ENCODE data around the gene ENTPD8. TPM values are rescaled to one million over a fixed set of nuclear protein-coding genes. Genes with fewer than 3 reads are reported as not detected.

The ENTPD8 gene
- polyA plus RNA-seq, 3 donors: not detected

GRCh38 chr9:137406085-137406760, 34.9 kb downstream of the ENTPD8 start:
- Histone ChIP-seq H2AFZ (ENCODE audit: insufficient read depth, low read depth, low read length, poor library complexity, severe bottlenecking) (no peak overlapping the region), H3K4me2 (replicated peaks; ENCODE audit: extremely low read depth, low read length, poor library complexity, severe bottlenecking) (no peak overlapping the region), H3K36me3 (replicated peaks in 1 of 2; ENCODE audit: control insufficient read depth in 1 of 2, insufficient read depth in 2 of 2, low read length in 2 of 2) (no peaks in the 10 kb centered on the region), H3K4me3 (replicated peaks in 1 of 3; ENCODE audit: low read depth in 2 of 3, low read length in 3 of 3) (no peak overlapping the region), H4K20me1 (ENCODE audit: insufficient read depth, low read length) (peaks cover 34% of the 10 kb centered on the region), H3K27ac (ENCODE audit: low read depth in 1 of 2, low read length in 2 of 2) (no peak overlapping the region), H3K27me3 (ENCODE audit: control insufficient read depth in 2 of 2, insufficient read depth in 2 of 2, low read length in 2 of 2) (peaks cover 7 to 27% of the 10 kb centered on the region in 2 donors), H3K9ac (ENCODE audit: insufficient read depth, low read length, poor library complexity, severe bottlenecking) (no peak overlapping the region), H3K9me3 (replicated peaks in 1 of 2; ENCODE audit: control insufficient read depth in 1 of 2, insufficient read depth in 1 of 2, low read length in 2 of 2) (peaks cover 9 to 21% of the 10 kb centered on the region in 2 donors), H3K4me1 (ENCODE audit: control insufficient read depth in 1 of 2, insufficient read depth in 2 of 2, low read length in 2 of 2) (peaks cover 6% of the 10 kb centered on the region in 2 donors), H3K79me2 (ENCODE audit: insufficient read depth, low read length) (no peaks in the 10 kb centered on the region)
- intact Hi-C loops (cut with micrococcal nuclease): loop anchor here (2.0 to 5.0 kb wide), 3 partner anchors 79 to 111 kb away; no protein-coding TSS in a partner anchor
- DNase-seq: no peak
- peak overlapping the region in 1 of 2 donors; percentile 75 for H3K4me3 Mint-ChIP-seq
- peaks cover 8% of the 10 kb centered on the region for H3K4me1 Mint-ChIP-seq
- TF ChIP-seq, protein P1, sequence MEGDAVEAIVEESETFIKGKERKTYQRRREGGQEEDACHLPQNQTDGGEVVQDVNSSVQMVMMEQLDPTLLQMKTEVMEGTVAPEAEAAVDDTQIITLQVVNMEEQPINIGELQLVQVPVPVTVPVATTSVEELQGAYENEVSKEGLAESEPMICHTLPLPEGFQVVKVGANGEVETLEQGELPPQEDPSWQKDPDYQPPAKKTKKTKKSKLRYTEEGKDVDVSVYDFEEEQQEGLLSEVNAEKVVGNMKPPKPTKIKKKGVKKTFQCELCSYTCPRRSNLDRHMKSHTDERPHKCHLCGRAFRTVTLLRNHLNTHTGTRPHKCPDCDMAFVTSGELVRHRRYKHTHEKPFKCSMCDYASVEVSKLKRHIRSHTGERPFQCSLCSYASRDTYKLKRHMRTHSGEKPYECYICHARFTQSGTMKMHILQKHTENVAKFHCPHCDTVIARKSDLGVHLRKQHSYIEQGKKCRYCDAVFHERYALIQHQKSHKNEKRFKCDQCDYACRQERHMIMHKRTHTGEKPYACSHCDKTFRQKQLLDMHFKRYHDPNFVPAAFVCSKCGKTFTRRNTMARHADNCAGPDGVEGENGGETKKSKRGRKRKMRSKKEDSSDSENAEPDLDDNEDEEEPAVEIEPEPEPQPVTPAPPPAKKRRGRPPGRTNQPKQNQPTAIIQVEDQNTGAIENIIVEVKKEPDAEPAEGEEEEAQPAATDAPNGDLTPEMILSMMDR (IDR thresholded peaks at IDR 0.05): no peak
- H3K36me3 Mint-ChIP-seq: peaks cover 14 to 19% of the 10 kb centered on the region in 2 donors
- peaks cover 23 to 48% (median 30%) of the 10 kb centered on the region in 3 donors for H3K27me3 Mint-ChIP-seq (ENCODE audit: low read depth in 3 of 3)
- no peak overlapping the region for H3K27ac Mint-ChIP-seq
- peaks cover 12 to 24% (median 20%) of the 10 kb centered on the region in 7 donors for H3K9me3 Mint-ChIP-seq
- WGBS (ENCODE audit: insufficient coverage): 93% methylated on average over 11 of the region's 20 CpGs

GRCh38 chr9:137405677-137406081, 35.5 kb downstream of the ENTPD8 start:
- Mint-ChIP-seq H3K27ac (peak overlapping the region in 3 of 7 donors; percentile 23 to 63 (median 23)), H3K4me3 (peak overlapping the region in 1 of 2 donors; percentile 75), H3K4me1 (peaks cover 8% of the 10 kb centered on the region), H3K27me3 (ENCODE audit: low read depth in 3 of 3) (peaks cover 22 to 43% (median 28%) of the 10 kb centered on the region in 3 donors), H3K36me3 (peaks cover 14 to 21% of the 10 kb centered on the region in 2 donors), H3K9me3 (peaks cover 15 to 29% (median 22%) of the 10 kb centered on the region in 7 donors)
- intact Hi-C loops (cut with micrococcal nuclease): loop anchor here (2.0 to 5.0 kb wide), 3 partner anchors 78 to 111 kb away; no protein-coding TSS in a partner anchor
- Histone ChIP-seq H3K4me2 (replicated peaks; ENCODE audit: extremely low read depth, low read length, poor library complexity, severe bottlenecking) (no peak overlapping the region), H4K20me1 (ENCODE audit: insufficient read depth, low read length) (peaks cover 29% of the 10 kb centered on the region), H3K4me3 (replicated peaks in 1 of 3; ENCODE audit: low read depth in 2 of 3, low read length in 3 of 3) (no peak overlapping the region), H2AFZ (ENCODE audit: insufficient read depth, low read depth, low read length, poor library complexity, severe bottlenecking) (no peak overlapping the region), H3K27me3 (ENCODE audit: control insufficient read depth in 2 of 2, insufficient read depth in 2 of 2, low read length in 2 of 2) (peaks cover 7 to 21% of the 10 kb centered on the region in 2 donors), H3K27ac (ENCODE audit: low read depth in 1 of 2, low read length in 2 of 2) (no peak overlapping the region), H3K9ac (ENCODE audit: insufficient read depth, low read length, poor library complexity, severe bottlenecking) (no peak overlapping the region), H3K36me3 (replicated peaks in 1 of 2; ENCODE audit: control insufficient read depth in 1 of 2, insufficient read depth in 2 of 2, low read length in 2 of 2) (no peaks in the 10 kb centered on the region), H3K79me2 (ENCODE audit: insufficient read depth, low read length) (no peaks in the 10 kb centered on the region), H3K9me3 (replicated peaks in 1 of 2; ENCODE audit: control insufficient read depth in 1 of 2, insufficient read depth in 1 of 2, low read length in 2 of 2) (peaks cover 9 to 21% of the 10 kb centered on the region in 2 donors), H3K4me1 (ENCODE audit: control insufficient read depth in 1 of 2, insufficient read depth in 2 of 2, low read length in 2 of 2) (peaks cover 1 to 4% of the 10 kb centered on the region in 2 donors)
- DNase-seq: no peak
- 65% methylated on average over 10 of the region's 11 CpGs for WGBS (ENCODE audit: insufficient coverage)
- TF ChIP-seq, protein P1 (IDR thresholded peaks at IDR 0.05): no peak

Measured in CD14-positive monocyte (primary cell).